NCI-H187 treated with DMSO at 0.1 percent for 48 hours (cell line): ENCODE measurements around the gene DCTPP1.
A peak's percentile ranks its signal among the peaks of the same experiment; 100 is the strongest.

Experiments
- DNase-seq: peaks from one replicate; lab custom pipeline; 2025; lab: John Stamatoyannopoulos, UW

DCTPP1 gene

DNA sequence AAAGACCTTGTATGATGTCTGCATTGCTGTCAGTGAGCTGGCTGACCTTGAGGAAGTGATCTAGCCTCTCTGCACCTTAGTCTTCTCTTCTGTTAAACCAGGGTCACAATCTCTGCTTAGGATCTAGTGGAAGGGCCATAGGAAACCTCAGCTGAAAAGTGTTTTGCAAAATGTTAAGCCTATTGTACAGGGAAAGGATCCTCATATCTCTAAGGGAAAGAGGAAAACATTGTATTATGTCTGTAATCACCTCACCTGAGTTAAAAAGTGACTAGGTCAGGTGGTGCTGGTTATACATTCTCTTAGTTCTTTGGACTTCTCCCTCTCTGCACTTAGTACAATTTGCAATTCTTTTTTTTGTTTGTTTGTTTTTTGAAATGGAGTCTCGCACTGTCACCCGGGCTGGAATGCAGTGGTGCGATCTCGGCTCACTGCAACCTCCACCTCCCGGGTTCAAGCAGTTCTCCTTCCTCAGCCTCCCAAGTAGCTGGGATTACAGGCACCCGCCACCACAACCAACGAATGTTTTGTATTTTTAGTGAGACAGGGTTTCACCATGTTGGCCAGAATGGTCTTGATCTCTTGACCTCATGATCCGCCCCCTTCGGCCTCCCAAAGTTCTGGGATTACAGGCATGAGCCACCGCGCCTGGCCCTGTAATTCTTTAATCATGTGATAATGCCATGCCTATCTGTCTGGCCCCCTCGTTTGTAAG is 17.8 kb upstream of the DCTPP1 start:
- DNase-seq, result no peak

DNA sequence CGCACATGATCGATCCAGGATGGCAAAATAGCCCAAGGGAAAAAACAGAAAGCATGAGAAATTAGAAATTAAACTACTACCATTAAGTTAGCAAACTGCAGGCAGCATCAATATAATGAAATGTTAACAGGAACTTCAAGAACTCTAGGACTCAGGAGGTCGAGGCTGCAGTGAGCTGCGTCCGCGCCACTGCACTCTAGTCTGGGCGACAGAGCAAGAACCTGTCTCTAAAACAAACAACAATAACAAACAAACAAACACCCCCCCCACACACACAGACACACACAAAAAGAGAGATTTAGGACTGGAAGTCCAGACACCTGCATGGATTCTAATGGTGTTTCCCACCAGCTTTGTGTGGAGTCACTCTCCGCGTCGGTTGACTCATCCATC is 16.4 kb upstream of the DCTPP1 start:
- DNase-seq, result no peak

- peak; percentile 59 for DNase-seq
Observed at GRCh38 chr16:30445408-30446202, 15.8 kb upstream of the DCTPP1 start, which contains the start of gene SEPHS2. Gene SEPHS2, minus strand, starts transcription at chr16:30445874. Its CDS starts 147 bp downstream, at chr16:30445727.

DNA sequence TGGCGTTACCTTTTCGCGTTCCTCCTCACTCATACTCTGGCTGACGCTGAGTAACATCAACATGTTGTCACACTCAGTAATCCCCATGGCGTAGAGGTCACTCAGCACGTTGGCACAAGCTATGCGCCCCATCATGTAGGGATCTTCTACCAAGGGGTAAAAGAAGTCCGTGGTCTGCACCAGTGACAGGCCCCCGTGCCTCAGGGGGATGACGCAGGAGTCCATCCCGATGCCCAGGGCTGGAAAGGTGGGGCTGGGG is 15.2 kb upstream of the DCTPP1 start:
- no peak for DNase-seq

DNA sequence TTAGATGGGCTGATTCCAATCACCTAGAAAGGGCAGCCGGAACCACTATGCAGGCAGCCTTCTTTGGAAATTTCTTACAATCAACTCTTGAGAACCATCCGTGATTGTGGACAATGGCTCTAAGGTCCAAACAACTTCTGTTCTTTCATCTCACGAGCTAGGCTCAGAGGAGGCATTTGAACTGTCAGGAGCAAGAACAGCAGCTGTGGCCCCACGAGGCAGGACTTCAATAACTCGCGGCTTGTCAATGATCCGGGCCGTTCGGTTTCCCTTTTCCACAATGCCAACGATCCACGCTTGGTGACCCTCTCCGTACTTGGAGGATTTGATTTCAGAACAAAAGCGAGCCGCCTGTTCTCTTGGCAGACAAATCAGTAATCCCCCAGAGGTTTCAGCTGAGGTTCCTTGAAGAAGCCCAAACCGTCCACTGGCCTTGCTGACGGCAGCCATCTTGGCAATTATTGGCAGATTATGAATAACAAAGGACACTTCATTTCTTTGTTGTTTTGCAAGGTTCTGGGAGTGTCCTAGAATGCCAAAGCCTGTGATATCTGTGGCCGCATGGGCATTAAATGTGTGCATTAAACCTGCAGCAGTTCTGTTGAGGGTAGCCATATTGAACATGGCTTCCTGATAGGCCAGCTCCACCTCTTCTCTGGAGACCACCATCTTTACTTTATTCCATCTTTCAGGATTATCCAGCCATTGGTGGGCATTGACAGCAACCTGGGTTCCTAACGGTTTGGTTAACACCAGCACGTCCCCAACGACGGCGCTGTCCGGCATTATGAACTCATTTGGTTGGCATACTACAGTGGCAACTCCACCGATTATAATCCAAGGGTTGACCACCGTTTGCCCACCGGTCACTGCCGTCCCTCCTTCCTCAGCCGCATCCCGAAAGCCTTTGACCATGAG is 14.7 kb upstream of the DCTPP1 start:
- no peak for DNase-seq

DNA sequence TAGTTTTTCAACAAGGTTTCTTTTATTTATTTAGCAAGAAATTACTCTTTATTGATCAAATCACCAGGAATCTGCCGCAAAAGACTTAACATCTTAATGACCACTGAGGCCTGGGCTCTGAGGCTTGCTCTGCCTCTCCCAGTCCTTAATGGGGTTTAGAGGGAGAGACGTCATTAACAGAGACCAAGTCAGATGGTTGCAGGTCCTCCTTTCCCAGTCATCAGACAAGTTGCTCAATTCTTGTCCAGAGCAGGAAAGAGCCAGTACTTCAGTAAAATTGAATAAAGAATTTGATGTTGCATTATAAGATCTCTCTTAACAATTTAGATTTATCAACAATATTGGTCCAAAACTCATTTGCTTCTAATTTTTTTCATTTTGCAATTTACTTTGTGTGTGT is 13.8 kb upstream of the DCTPP1 start:
- no peak for DNase-seq

DNA sequence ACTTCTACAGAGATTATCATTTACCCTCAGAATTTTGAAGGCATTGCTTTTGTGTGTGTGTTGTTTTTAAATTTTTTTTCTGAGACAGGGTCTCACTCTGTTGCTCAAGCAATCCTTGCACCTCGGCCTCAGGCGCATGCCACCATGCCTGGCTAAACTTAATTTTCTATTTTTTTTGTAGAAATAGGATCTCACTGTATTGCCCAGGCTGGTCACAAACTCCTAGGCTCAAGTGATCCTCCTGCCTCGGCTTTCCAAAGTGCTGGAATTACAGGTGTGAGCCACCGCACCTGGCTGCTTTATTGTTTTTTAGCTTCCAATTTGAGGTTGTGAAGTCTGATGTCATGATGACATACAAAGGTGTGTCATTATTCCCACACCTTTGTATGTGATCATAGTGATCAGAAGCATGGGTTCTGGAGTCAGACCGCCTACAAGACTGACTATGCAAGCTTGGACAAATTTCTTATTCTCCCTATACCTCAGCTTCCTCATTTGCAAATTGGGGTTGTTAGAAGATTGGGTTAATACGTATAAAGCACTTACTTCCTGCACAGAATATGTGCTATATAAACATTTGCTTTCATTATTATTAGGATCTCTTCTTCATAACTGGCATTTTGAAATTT is 10.0 kb upstream of the DCTPP1 start:
- DNase-seq, result no peak

- no peak for DNase-seq
Observed at GRCh38 chr16:30438835-30439234, 9.0 kb upstream of the DCTPP1 start.

DNA sequence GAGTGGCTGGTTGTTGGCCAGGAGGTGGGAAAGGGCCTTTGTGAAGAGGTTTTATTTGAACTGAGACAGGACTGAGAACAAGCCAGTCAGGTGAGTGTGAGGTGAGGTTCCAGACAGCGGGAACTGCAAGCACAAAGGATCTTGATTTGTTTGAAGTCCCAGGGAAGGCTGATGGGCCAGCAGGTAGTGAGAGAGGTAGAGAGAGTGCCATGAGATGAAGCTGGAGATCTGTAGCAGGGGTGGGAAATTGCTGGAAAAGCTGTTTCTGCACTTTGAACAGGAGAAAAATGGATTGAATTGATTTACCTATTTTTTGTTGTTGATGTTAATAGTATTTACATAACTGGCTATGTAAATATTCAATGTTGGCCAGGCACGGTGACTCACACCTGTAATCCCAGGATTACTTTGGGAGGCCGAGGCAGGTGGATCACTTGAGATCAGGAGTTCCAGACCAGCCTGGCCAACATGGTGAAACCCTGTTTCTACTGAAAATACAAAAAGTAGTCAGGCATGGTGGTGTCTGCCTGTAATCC is 7.7 kb upstream of the DCTPP1 start:
- DNase-seq, result peak; percentile 51

DNA sequence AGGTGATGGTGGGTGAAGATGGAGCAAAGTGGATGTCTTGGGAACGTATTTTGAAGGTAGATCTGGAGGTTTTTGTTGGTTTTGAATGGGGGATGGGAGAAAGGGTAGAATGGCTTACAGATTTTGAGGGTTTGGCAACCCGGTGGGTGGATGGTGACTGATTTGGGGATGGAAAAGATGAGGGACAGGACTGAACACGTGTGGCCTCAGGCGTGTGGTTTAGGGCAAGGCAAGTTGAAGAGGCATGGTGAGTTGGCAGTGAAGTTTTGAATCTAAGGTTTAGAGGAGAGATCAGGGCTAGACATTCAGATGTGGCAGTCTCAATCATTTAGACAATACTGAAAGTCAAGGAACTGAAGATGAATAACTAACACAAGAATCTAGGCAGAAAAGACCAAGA is 5.0 kb upstream of the DCTPP1 start:
- no peak for DNase-seq

GRCh38 chr16:30430428-30430970 is 669 bp upstream of the DCTPP1 start:
- no peak for DNase-seq

DNA sequence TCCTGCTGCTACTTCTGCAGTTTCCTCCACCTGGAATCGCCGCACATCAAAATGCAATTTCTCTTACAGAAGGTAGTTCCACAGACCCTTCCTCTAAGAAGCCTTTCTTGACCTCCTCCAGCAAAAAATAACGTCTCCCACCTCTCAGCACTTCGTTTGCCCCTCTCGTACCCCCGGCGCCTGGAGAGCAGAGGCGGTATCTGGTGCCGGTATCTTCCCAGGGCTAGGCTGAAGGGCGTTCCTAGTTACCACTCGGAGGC is 482 bp downstream of the DCTPP1 start:
- DNase-seq, result no peak

DNA sequence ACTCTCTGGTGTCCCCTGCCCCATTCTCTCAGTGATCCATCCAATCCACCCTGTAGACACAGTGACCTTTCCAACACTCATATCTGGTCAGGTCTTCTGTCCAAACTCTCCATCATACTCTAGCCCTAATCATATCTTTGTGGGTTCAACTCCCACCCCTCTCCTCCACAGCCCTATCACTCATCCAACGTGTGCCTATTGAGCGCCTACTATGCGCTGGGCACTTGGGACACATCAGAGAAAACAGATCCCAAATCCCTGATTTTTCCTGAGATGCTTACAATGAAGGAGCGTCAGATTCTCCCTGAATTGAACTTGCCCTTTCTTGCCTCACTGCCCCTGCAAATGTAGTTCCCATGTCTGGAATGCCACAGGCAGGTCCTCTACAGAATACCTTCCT is 1.8 kb downstream of the DCTPP1 start:
- no peak for DNase-seq

DNA sequence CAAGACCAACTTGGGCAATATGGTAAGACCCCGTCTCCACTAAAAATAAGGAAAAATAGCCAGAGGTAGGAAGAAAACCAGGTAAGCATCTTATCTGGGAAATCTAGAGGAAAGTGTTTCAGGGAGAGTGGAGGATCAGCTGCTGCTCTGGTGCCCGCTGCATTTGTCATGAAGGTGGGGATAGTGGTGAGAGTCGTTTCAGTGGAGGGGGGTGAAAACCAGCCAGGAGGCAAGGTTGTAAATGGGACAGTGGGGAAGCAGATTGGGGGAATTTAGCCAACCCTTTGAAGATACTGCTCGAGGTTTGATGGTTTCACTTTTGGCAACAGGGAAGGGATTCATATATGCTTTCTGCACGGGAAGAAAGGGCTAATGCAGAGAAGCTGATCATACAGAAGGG is 8.8 kb downstream of the DCTPP1 start:
- no peak for DNase-seq

DNA sequence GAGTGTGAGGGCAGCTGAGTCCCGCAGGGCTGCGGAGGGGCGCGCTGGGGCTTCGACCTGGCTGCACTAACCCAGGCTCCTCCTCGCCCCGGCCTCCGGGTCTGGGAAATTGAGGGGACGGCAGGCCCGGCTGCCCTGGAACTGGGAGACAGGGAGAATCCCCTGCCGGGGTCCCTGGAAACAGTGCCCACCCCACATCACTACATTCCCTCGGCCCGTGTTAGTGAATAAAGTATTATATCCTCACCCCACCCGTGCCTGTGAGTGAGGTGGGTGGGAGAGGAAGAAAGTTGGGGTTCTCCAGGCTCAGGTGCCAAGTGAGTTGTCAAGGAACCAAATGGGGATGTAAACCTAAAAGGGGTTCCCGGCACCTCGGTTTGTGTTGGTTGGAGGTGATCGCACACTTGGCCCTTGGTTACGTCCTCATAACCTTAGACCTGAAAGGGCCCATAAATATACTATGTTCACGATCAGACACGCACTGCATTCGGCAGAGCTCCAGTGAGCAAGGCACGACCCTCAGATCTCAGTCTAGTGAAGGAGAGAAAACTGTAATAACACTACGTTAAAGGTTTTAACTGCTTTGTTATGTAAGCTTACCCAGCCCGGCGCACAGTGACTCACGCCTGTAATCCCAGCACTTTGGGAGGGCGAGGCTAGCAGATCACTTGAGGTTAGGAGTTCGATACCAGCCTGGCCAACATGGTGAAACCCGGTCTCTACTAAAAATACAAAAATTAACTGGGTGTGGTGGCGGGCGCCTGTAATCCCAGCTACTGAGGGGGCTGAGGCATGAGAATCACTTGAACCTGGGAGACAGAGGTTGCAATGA is 11.3 kb downstream of the DCTPP1 start:
- no peak for DNase-seq

DNA sequence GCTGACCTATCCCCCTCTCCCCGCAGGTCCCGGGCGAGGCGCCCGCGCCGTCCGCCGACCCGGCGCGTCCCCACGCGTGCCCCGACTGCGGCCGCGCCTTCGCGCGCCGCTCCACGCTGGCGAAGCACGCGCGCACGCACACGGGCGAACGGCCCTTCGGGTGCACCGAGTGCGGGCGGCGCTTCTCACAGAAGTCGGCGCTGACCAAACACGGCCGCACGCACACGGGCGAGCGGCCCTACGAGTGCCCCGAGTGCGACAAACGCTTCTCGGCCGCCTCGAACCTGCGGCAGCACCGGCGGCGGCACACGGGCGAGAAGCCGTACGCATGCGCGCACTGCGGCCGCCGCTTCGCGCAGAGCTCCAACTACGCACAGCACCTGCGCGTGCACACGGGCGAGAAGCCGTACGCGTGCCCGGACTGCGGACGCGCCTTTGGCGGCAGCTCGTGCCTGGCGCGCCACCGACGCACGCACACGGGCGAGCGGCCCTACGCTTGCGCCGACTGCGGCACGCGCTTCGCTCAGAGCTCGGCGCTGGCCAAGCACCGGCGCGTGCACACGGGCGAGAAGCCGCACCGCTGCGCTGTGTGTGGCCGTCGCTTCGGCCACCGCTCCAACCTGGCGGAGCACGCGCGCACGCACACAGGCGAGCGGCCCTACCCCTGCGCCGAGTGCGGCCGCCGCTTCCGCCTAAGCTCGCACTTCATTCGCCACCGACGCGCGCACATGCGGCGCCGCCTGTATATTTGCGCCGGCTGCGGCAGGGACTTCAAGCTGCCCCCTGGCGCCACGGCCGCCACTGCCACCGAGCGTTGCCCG is 12.1 kb downstream of the DCTPP1 start:
- DNase-seq, result no peak

- no peak for DNase-seq
Observed at GRCh38 chr16:30416624-30417528, 13.0 kb downstream of the DCTPP1 start.

- DNase-seq, result no peak
Observed at GRCh38 chr16:30416047-30416603, 13.7 kb downstream of the DCTPP1 start.

GRCh38 chr16:30414159-30414558 is 15.7 kb downstream of the DCTPP1 start:
- no peak for DNase-seq
